ENCODE measurements around the gene LCE7A.

DNA sequence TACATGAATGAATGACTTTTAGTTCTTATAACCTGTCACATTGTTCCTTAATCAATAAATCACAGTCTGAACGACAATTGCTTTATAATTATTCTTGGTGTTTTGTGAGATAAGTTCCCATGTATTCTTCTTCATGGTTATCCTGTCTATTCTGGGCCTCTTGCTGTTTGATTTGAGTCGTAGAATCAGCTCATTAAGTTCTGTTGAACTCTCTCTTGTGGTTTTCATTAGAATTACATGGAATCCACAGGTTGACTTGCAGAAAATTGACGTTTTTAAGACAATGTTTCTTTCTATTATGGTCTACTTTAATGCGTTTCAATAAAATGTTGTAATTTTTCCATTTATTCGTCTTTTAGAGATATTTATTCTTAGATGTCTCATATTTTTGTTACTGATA, 36.5 kb upstream of the LCE7A start:
- TF ChIP-seq, protein P1, sequence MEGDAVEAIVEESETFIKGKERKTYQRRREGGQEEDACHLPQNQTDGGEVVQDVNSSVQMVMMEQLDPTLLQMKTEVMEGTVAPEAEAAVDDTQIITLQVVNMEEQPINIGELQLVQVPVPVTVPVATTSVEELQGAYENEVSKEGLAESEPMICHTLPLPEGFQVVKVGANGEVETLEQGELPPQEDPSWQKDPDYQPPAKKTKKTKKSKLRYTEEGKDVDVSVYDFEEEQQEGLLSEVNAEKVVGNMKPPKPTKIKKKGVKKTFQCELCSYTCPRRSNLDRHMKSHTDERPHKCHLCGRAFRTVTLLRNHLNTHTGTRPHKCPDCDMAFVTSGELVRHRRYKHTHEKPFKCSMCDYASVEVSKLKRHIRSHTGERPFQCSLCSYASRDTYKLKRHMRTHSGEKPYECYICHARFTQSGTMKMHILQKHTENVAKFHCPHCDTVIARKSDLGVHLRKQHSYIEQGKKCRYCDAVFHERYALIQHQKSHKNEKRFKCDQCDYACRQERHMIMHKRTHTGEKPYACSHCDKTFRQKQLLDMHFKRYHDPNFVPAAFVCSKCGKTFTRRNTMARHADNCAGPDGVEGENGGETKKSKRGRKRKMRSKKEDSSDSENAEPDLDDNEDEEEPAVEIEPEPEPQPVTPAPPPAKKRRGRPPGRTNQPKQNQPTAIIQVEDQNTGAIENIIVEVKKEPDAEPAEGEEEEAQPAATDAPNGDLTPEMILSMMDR (IDR thresholded peaks at IDR 0.05; ENCODE audit: extremely low read depth in 1 of 2, insufficient read depth in 1 of 2, low read depth in 1 of 2, low read length in 2 of 2), result no peak
- no peak for TF ChIP-seq POLR2AphosphoS5 (IDR thresholded peaks at IDR 0.05; ENCODE audit: insufficient read depth, low read depth, low read length)
